A549 (cell line): Measurements from ENCODE around the gene KLHL29. TPM values are rescaled to one million over a fixed set of nuclear protein-coding genes. Genes with fewer than 3 reads are reported as not detected.

Experiments used
- ATAC-seq, 2 experiments: fragments of 200-7000 bp in 1 of 2; fragments of >200 bp in 1 of 2; cut with Nextera tagmentation in 1 of 2; cut with Tn5 transposase in 1 of 2; 3 replicates each; pipeline versions ENCODE4 v1.8.0 to v1.9.1; 2018 to 2020; ENCODE audit warnings: mild to moderate bottlenecking in 1 of 2, moderate library complexity in 1 of 2
- CTCF ChIA-PET: fragments of 300-600 bp; sonication (Branson Sonifier 250); formaldehyde crosslinking; extraction: SDS; loops from one replicate; lab custom pipeline; 2021; ENCODE audit warnings: antibody characterized with exemption, inconsistent platforms; lab: Yijun Ruan, JAX
- POLR2A ChIA-PET: fragments of 350-600 bp; formaldehyde crosslinking; extraction: SDS; loops from one replicate; lab custom pipeline; 2021; ENCODE audit warnings: antibody characterized with exemption, inconsistent platforms; lab: Yijun Ruan, JAX
- DNase-seq, 2 experiments: peaks; one replicate each; pipeline versions ENCODE4 v3.0.0 to v3.0.0-alpha.2; 2011 to 2016; ENCODE audit warnings: low read depth in 1 of 2, low spot score in 1 of 2
- FAIRE-seq: peaks from 2 replicates; lab custom pipeline; 2011; peaks lifted over from hg19 to GRCh38; lab: Jason Lieb, UNC
- H3K27ac ChIP-seq, 2 experiments: fragments of >200 bp; sonication (Bioruptor Twin); formaldehyde crosslinking; 3 replicates each; pipeline ENCODE4 v1.5.1; 2016 to 2017
- H3K4me1 ChIP-seq: fragments of >200 bp; sonication (Bioruptor Twin); formaldehyde crosslinking; 3 replicates; pipeline ENCODE4 v1.6.1; 2016
- H3K4me2 ChIP-seq: fragments of >200 bp; sonication (Bioruptor Twin); formaldehyde crosslinking; 3 replicates; pipeline ENCODE4 v1.6.1; 2016
- H3K4me3 ChIP-seq: fragments of >200 bp; sonication (Bioruptor Twin); formaldehyde crosslinking; 3 replicates; pipeline ENCODE4 v1.5.1; 2016
- H3K9me3 ChIP-seq: fragments of >200 bp; sonication (Bioruptor Twin); formaldehyde crosslinking; 3 replicates; pipeline ENCODE4 v1.6.1; 2016
- CHD2 ChIP-seq: fragments of 150-350 bp; IDR thresholded peaks from 2 replicates; pipeline ENCODE4 v1.6.1; 2014; ENCODE audit warnings: low read length; ENCODE audit not compliant: partially characterized antibody
- CTCF ChIP-seq: fragments of >200 bp; sonication (Bioruptor Twin); formaldehyde crosslinking; IDR thresholded peaks from 3 replicates; pipeline ENCODE4 v1.5.1; 2016
- EHF ChIP-seq: fragments of 250-450 bp; sonication (Bioruptor Pico); IDR thresholded peaks from 2 replicates; pipeline ENCODE4 v1.5.0; 2020; ENCODE audit warnings: mild to moderate bottlenecking
- EHMT2 ChIP-seq: fragments of 200-600 bp; sonication (generic); IDR thresholded peaks from 2 replicates; pipeline ENCODE4 v1.6.1; 2016; ENCODE audit warnings: antibody characterized with exemption, low read depth, mild to moderate bottlenecking, moderate library complexity
- ESRRA ChIP-seq: fragments of 150-350 bp; IDR thresholded peaks from 2 replicates; pipeline ENCODE4 v1.6.1; 2014; ENCODE audit warnings: mild to moderate bottlenecking, low read length, borderline replicate concordance
- FOSB ChIP-seq: fragments of 250-450 bp; sonication (Bioruptor Pico); IDR thresholded peaks from 2 replicates; pipeline ENCODE4 v1.5.0; 2020; ENCODE audit warnings: mild to moderate bottlenecking, moderate library complexity
- HMGXB4 ChIP-seq: fragments of 250-450 bp; sonication (Bioruptor Pico); IDR thresholded peaks from 2 replicates; pipeline ENCODE4 v1.5.0; 2021; ENCODE audit warnings: mild to moderate bottlenecking, moderate library complexity, borderline replicate concordance
- HOXB5 ChIP-seq: fragments of 250-450 bp; sonication (Bioruptor Pico); IDR thresholded peaks from 2 replicates; pipeline ENCODE4 v1.5.0; 2020; ENCODE audit warnings: mild to moderate bottlenecking, moderate library complexity
- JUN ChIP-seq, 2 experiments: fragments of >200 bp; sonication (Bioruptor Twin); formaldehyde crosslinking; IDR thresholded peaks; 2 replicates in 1 of 2; 3 replicates in 1 of 2; pipeline ENCODE4 v1.6.1; 2016 to 2017
- MAFK ChIP-seq: fragments of 450-650 bp; IDR thresholded peaks from 2 replicates; pipeline ENCODE4 v1.6.1; 2014; ENCODE audit not compliant: partially characterized antibody
- MAZ ChIP-seq: fragments of 150-350 bp; IDR thresholded peaks from 2 replicates; pipeline ENCODE4 v1.6.1; 2014; ENCODE audit warnings: antibody characterized with exemption, low read depth, low read length, borderline replicate concordance
- NR3C1 ChIP-seq: fragments of >200 bp; sonication (Bioruptor Twin); formaldehyde crosslinking; IDR thresholded peaks from 3 replicates; pipeline ENCODE4 v1.6.1; 2017
- POLR2A ChIP-seq: IDR thresholded peaks from 2 replicates; pipeline ENCODE4 v1.6.1; 2012; ENCODE audit warnings: mild to moderate bottlenecking, low read length
- RAD21 ChIP-seq, 2 experiments: fragments of >200 bp in 1 of 2; sonication (Bioruptor Twin) in 1 of 2; formaldehyde crosslinking in 1 of 2; IDR thresholded peaks in 1 of 2; conservative IDR thresholded peaks in 1 of 2; 2 replicates in 1 of 2; 3 replicates in 1 of 2; pipeline ENCODE4 v1.6.1; 2012 to 2018; ENCODE audit warnings: inconsistent platforms in 1 of 2
- RCOR1 ChIP-seq: fragments of 150-350 bp; IDR thresholded peaks from 2 replicates; pipeline ENCODE4 v1.6.1; 2014; ENCODE audit warnings: antibody characterized with exemption, low read length, low read depth
- RNF2 ChIP-seq: fragments of 200-600 bp; sonication (generic); IDR thresholded peaks from 2 replicates; pipeline ENCODE4 v1.6.1; 2016; ENCODE audit warnings: low read depth, mild to moderate bottlenecking, antibody characterized with exemption, moderate library complexity, borderline replicate concordance
- TFCP2L1 ChIP-seq: fragments of 250-450 bp; sonication (Bioruptor Pico); IDR thresholded peaks from 2 replicates; pipeline ENCODE4 v1.5.0; 2021; ENCODE audit warnings: mild to moderate bottlenecking
- TP53 ChIP-seq: fragments of 250-450 bp; sonication (Bioruptor Pico); IDR thresholded peaks from 2 replicates; pipeline ENCODE4 v1.5.0; 2021; ENCODE audit warnings: mild to moderate bottlenecking, moderate library complexity
- USF2 ChIP-seq: fragments of 450-650 bp; IDR thresholded peaks from 2 replicates; pipeline ENCODE4 v1.6.1; 2014; ENCODE audit warnings: antibody characterized with exemption
- ZC3H11A ChIP-seq: fragments of 450-650 bp; IDR thresholded peaks from 2 replicates; pipeline ENCODE4 v1.6.1; 2014; ENCODE audit warnings: antibody characterized with exemption, mild to moderate bottlenecking
- ZFP36 ChIP-seq: fragments of 450-650 bp; IDR thresholded peaks from 2 replicates; pipeline ENCODE4 v1.6.1; 2014; ENCODE audit warnings: borderline replicate concordance; ENCODE audit not compliant: partially characterized antibody
- WGBS: methylation state at CpG from one replicate; pipeline ENCODE4 v1.1.6; 2017; ENCODE audit errors: missing lambda C conversion rate; 5-methylcytosine and 5-hydroxymethylcytosine counted together
- polyA plus RNA-seq, 4 experiments: library from polyadenylated mRNA; depleted of rRNA in 3 of 4; stranded (reverse); fragments of >200 nt; fragmentation: RNase III in 1 of 4; extraction: RNeasy Plus Mini Kit Qiagen cat#74134 plus additional on column Dnase treatment in 1 of 4; gene quantifications; 2 replicates in 3 of 4; 3 replicates in 1 of 4; pipeline ENCODE4 v1.2.3, GENCODE V29; 2011 to 2017
- TF ChIP-seq, protein P1 (sequence below): fragments of 200-600 bp; sonication (generic); IDR thresholded peaks from 2 replicates; pipeline ENCODE4 v1.6.1; 2016; ENCODE audit warnings: antibody characterized with exemption, mild to moderate bottlenecking, moderate library complexity
- TF ChIP-seq, protein P2 (sequence below): IDR thresholded peaks from 2 replicates; pipeline ENCODE4 v1.6.1; 2012
- TF ChIP-seq, protein P3 (sequence below): IDR thresholded peaks from 2 replicates; pipeline ENCODE4 v1.6.1; 2012; ENCODE audit warnings: low read depth, borderline replicate concordance

KLHL29 gene
- polyA plus RNA-seq, 2 of the 4 experiments (the other 2 are of a cell fraction) = 1.3 to 2.5 TPM

GRCh38 chr2:23631389-23631788 is 246.4 kb downstream of the KLHL29 start:
- POLR2A ChIA-PET = no interaction called here
- DNase-seq = no peak
- WGBS = 75% methylated on average over 11 of the region's 11 CpGs
- Histone ChIP-seq H3K4me3 (no peak overlapping the region), H3K4me2 (no peak overlapping the region), H3K9me3 (no peaks in the 10 kb centered on the region), H3K4me1 (no peaks in the 10 kb centered on the region), H3K27ac (no peak overlapping the region)
- ATAC-seq = no peak
- FAIRE-seq = no peak
- CTCF ChIA-PET = no interaction called here
- TF ChIP-seq EHMT2 = no peak
- no peak for TF ChIP-seq RAD21 (conservative IDR thresholded peaks at IDR 0.05 in 1 of 2, IDR thresholded peaks at IDR 0.05 in 1 of 2)
- TF ChIP-seq TP53 (CRISPR knock-in tag) = no peak
- no peak for TF ChIP-seq FOSB (CRISPR knock-in tag)
- TF ChIP-seq NR3C1 = no peak
- no peak for TF ChIP-seq CHD2
- TF ChIP-seq RNF2 = no peak
- TF ChIP-seq EHF = no peak
- TF ChIP-seq, protein P1, sequence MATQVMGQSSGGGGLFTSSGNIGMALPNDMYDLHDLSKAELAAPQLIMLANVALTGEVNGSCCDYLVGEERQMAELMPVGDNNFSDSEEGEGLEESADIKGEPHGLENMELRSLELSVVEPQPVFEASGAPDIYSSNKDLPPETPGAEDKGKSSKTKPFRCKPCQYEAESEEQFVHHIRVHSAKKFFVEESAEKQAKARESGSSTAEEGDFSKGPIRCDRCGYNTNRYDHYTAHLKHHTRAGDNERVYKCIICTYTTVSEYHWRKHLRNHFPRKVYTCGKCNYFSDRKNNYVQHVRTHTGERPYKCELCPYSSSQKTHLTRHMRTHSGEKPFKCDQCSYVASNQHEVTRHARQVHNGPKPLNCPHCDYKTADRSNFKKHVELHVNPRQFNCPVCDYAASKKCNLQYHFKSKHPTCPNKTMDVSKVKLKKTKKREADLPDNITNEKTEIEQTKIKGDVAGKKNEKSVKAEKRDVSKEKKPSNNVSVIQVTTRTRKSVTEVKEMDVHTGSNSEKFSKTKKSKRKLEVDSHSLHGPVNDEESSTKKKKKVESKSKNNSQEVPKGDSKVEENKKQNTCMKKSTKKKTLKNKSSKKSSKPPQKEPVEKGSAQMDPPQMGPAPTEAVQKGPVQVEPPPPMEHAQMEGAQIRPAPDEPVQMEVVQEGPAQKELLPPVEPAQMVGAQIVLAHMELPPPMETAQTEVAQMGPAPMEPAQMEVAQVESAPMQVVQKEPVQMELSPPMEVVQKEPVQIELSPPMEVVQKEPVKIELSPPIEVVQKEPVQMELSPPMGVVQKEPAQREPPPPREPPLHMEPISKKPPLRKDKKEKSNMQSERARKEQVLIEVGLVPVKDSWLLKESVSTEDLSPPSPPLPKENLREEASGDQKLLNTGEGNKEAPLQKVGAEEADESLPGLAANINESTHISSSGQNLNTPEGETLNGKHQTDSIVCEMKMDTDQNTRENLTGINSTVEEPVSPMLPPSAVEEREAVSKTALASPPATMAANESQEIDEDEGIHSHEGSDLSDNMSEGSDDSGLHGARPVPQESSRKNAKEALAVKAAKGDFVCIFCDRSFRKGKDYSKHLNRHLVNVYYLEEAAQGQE = no peak
- TF ChIP-seq JUN (IDR thresholded peaks at IDR 0.05) = no peak
- no peak for TF ChIP-seq MAZ
- TF ChIP-seq POLR2A = no peak
- TF ChIP-seq HMGXB4 (CRISPR knock-in tag) = no peak
- TF ChIP-seq RCOR1 = no peak
- TF ChIP-seq MAFK = no peak

- TF ChIP-seq USF2 = no peak
- TF ChIP-seq ZC3H11A = no peak
- no peak for TF ChIP-seq TFCP2L1 (CRISPR knock-in tag)
- no peak for TF ChIP-seq HOXB5 (CRISPR knock-in tag)
- TF ChIP-seq, protein P2, sequence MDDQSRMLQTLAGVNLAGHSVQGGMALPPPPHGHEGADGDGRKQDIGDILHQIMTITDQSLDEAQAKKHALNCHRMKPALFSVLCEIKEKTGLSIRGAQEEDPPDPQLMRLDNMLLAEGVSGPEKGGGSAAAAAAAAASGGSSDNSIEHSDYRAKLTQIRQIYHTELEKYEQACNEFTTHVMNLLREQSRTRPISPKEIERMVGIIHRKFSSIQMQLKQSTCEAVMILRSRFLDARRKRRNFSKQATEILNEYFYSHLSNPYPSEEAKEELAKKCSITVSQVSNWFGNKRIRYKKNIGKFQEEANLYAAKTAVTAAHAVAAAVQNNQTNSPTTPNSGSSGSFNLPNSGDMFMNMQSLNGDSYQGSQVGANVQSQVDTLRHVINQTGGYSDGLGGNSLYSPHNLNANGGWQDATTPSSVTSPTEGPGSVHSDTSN = no peak
- TF ChIP-seq CTCF = no peak
- no peak for TF ChIP-seq TP53 (CRISPR knock-in tag)
- no peak for TF ChIP-seq ESRRA
- TF ChIP-seq, protein P3, sequence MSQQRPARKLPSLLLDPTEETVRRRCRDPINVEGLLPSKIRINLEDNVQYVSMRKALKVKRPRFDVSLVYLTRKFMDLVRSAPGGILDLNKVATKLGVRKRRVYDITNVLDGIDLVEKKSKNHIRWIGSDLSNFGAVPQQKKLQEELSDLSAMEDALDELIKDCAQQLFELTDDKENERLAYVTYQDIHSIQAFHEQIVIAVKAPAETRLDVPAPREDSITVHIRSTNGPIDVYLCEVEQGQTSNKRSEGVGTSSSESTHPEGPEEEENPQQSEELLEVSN = no peak
- no peak for TF ChIP-seq ZFP36
- ChIA-PET CTCF (interaction anchor here (1.0 kb wide), 2 partner anchors 8 to 39 kb away, joined by 3 read pairs; no protein-coding TSS in a partner anchor), POLR2A (no interaction called here)
- WGBS = 49% methylated on average over 6 of the region's 6 CpGs
- DNase-seq (no peak), FAIRE-seq (no peak), ATAC-seq (no peak)
- no peaks in the 10 kb centered on the region for H3K9me3 ChIP-seq
- no peak overlapping the region for H3K4me3 ChIP-seq
- no peak overlapping the region for H3K4me2 ChIP-seq
- no peak overlapping the region for H3K27ac ChIP-seq
- no peaks in the 10 kb centered on the region for H3K4me1 ChIP-seq
Measured at GRCh38 chr2:23632386-23632785, 247.4 kb downstream of the KLHL29 start.
